ENCODE results near the gene CPLANE1. TPM values are rescaled to one million over a fixed set of nuclear protein-coding genes. Genes with fewer than 3 reads are reported as not detected.

Gene CPLANE1
- total RNA-seq, 1 experiment from 2014 or later: 3.5 TPM

GRCh38 chr5:37116359-37116758, 132.8 kb downstream of the CPLANE1 start:
- RAD21 ChIA-PET (ENCODE audit: low non-redundant PET in 1 of 2, low total read pairs in 2 of 2, uncharacterized antibody in 2 of 2, unreplicated experiment in 2 of 2): no interaction called here

More at GRCh38 chr5:37116359-37116758, 132.8 kb downstream of the CPLANE1 start:
- CTCF ChIA-PET: no interaction called here
- TF ChIP-seq EGR1 (IDR thresholded peaks at IDR 0.05; ENCODE audit: low read depth) (no peak), CTCF (IDR thresholded peaks at IDR 0.05 in 2 of 3, conservative IDR thresholded peaks at IDR 0.05 in 1 of 3; ENCODE audit: borderline replicate concordance in 1 of 3, insufficient read depth in 1 of 3, low read depth in 2 of 3, low read length in 2 of 3) (no peak), POLR2AphosphoS5 (IDR thresholded peaks at IDR 0.05; ENCODE audit: low read depth, low read length) (no peak), SRF (IDR thresholded peaks at IDR 0.05; ENCODE audit: low read depth) (no peak), FOSL1 (IDR thresholded peaks at IDR 0.05; ENCODE audit: low read depth) (no peak), REST (IDR thresholded peaks at IDR 0.05; ENCODE audit: low read depth) (no peak), ZNF274 (IDR thresholded peaks at IDR 0.05; ENCODE audit: low read depth, low read length) (no peak), YY1 (IDR thresholded peaks at IDR 0.05; ENCODE audit: extremely low read depth, insufficient replicate concordance, low read depth, low read length) (no peak)
- ATAC-seq (no peak), DNase-seq (ENCODE audit: low read depth, low spot score) (no peak)
- Histone ChIP-seq H3K4me2 (ENCODE audit: low read length) (no peak overlapping the region), H3K9me2 (ENCODE audit: insufficient read depth) (no peaks in the 10 kb centered on the region), H3K4me1 (ENCODE audit: control insufficient read depth in 1 of 2, insufficient read depth in 2 of 2, low read length in 2 of 2) (no peaks in the 10 kb centered on the region), H3K36me3 (ENCODE audit: control insufficient read depth in 1 of 2, insufficient read depth in 2 of 2, low read length in 2 of 2) (no peaks in the 10 kb centered on the region), H3K4me3 (replicated peaks in 1 of 2; ENCODE audit: low read depth in 1 of 2, low read length in 2 of 2) (no peak overlapping the region), H3K9me3 (ENCODE audit: control insufficient read depth in 1 of 2, insufficient read depth in 1 of 2, low read depth in 1 of 2, low read length in 2 of 2) (no peaks in the 10 kb centered on the region), H3K27me3 (ENCODE audit: insufficient read depth, low read length) (no peaks in the 10 kb centered on the region), H3K79me2 (ENCODE audit: insufficient read depth, low read length) (no peaks in the 10 kb centered on the region), H3K9ac (ENCODE audit: low read length) (no peak overlapping the region), H2AFZ (ENCODE audit: low read depth, low read length, poor library complexity, severe bottlenecking) (no peak overlapping the region), H3K27ac (ENCODE audit: low read depth, low read length) (no peak overlapping the region), H4K20me1 (ENCODE audit: insufficient read depth) (no peaks in the 10 kb centered on the region)
- POLR2A ChIA-PET: no interaction called here
- no TSS peak for BruUV-seq (replicated peaks)
- intact Hi-C loops (cut with micrococcal nuclease): no loop called here

Data from HCT116 (cell line).